Activated naive CD8-positive, alpha-beta T cell treated with anti-CD3 and anti-CD28 coated beads, Interleukin-2, amount 50 U/mL, for 16 hours (primary cell): ENCODE measurements around the gene ERMARD.
"Not testable (repeated sequence)": the region's sequence is repeated elsewhere in the genome, so short reads cannot be mapped to it uniquely, and the experiment has no call there.

Experiments
- DNase-seq: peaks from one replicate; pipeline ENCODE4 v3.0.0-alpha.2; 2020; ENCODE audit warnings: low read depth, low spot score

ERMARD gene

GRCh38 chr6:169738204-169738975, 13.0 kb upstream of the ERMARD start:
- DNase-seq, result no peak

DNA sequence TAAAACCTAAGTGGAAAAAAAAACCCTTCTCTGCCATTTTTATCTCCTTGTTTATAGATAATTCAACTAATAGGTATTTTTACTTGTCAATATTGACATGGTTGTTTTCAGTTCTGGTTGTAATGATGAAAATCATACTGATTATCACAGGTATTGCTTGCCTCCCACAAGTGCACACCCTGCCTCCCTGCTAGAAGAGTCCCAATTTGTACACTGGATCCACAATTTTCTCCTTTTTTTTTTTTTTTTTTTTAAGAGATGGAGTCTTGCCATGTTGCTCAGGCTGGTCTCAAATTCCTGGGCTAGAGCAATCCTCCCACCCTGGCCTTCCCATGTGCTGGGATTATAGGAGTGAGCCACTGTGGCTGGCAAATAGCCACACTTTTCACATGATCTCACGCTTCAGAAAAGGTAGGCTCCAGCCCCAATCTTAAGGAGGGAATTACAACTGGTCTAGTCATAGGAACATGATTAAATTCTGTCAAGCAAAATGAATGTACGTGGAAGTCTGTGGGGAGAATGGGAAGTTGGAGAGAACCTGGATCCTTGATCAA, 12.4 kb upstream of the ERMARD start:
- no peak for DNase-seq

DNA sequence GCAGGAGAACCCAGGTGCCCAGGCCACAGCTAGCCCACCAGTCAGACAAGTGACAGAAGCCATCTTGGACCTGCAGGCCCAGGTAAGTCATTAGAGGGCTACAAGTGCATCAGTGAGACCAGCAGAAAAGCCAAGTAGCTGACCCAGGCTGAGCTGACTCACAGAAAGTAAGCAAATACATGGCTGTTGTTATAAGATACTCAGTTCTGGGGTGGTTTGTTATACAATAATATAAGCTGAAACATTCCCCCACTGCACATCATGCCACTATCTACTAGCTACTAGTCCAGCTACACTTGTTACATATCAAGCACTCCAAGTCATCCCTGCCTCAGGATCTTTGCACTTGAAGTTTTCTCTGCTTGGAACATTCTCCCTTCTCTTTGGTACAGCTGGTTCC, 10.1 kb upstream of the ERMARD start:
- DNase-seq, result no peak

GRCh38 chr6:169745405-169745804, 6.0 kb upstream of the ERMARD start:
- no peak for DNase-seq

- DNase-seq, result no peak
Observed at GRCh38 chr6:169746556-169746955, 4.9 kb upstream of the ERMARD start.

GRCh38 chr6:169752074-169752623, 727 bp downstream of the ERMARD start:
- no peak for DNase-seq

GRCh38 chr6:169755162-169755561, 3.7 kb downstream of the ERMARD start:
- no peak for DNase-seq

DNA sequence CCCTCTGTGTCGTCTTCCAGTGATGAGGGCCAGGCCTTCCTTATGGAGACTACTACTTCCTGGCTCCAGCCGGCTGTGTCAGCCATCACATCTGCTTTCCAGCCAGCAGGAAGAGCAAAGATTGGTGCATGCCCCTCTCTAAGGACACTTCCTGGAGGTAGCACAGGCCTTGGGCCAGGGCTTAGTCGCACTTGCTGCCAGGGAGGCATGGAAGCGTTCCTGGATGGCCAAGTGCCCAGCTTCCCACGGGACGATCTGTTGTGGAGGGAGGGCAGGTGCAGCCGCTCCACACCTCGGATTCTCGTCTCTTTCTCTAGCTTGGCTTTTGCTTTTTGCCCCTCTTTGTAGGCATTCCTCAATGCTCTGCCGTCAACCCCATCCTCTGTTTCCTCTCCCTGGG, 11.9 kb downstream of the ERMARD start:
- no peak for DNase-seq

- no peak for DNase-seq
Observed at GRCh38 chr6:169763881-169764280, 12.5 kb downstream of the ERMARD start.

DNA sequence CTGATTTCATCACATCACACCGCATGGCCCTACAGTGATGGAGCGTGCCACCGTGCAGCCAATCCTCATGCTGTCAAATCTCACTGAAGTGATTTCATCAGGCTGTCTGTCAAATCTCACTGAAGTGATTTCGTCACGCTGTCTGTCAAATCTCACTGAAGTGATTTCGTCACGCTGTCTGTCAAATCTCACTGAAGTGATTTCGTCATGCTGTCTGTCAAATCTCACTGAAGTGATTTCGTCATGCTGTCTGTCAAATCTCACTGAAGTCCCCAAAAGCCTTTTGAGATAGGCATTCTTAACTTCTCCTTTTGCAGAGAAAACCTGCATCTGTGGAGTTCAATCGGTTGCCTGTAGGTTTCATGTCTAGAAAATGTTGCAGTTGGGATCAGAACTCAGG, 14.4 kb downstream of the ERMARD start:
- DNase-seq, result not testable (repeated sequence)

DNA sequence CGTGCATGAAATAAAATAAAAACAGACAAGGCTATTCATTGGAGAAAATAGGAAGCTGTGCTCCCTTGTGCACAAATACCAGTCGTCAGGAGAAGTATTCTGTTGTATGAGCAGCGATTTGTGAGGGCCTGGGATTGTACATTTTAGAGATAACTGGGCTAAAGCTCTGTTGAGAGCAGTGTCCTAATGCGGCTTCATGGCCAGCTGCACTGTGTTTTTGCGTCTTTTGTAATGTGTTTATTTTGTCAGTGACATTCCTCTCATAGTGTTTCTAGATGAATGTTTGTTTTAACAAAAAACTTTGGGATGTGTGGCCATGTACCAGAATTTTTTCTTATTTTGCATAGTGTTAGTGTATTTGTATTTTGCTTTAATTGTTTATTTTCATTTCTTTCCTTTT, 14.8 kb downstream of the ERMARD start:
- no peak for DNase-seq

GRCh38 chr6:169766921-169767736, 15.7 kb downstream of the ERMARD start:
- DNase-seq, result no peak

DNA sequence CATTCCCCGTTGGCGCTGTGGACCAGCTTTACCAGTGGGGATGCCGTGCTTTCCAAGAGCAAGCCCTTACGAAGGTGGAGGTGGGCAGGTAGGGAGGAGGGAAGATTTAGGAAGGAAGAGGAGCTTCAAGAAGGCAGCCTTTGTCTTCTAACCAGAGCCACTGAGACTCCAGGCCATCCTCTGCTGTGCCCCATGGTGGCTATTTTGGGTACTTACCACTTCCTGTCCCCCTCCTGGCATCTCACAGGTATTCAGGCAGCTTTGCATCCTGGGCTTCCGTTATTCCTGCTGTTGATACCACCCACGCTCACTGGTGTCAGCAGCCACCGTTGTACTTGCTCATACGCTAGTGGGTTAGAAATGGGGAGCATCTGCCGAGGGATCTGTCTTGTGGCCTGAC, 22.9 kb downstream of the ERMARD start:
- DNase-seq, result no peak

- no peak for DNase-seq
Observed at GRCh38 chr6:169775321-169775720, 23.9 kb downstream of the ERMARD start.

- DNase-seq, result no peak
Observed at GRCh38 chr6:169776379-169776778, 25.0 kb downstream of the ERMARD start.

- DNase-seq, result no peak
Observed at GRCh38 chr6:169777896-169778295, 26.5 kb downstream of the ERMARD start.

DNA sequence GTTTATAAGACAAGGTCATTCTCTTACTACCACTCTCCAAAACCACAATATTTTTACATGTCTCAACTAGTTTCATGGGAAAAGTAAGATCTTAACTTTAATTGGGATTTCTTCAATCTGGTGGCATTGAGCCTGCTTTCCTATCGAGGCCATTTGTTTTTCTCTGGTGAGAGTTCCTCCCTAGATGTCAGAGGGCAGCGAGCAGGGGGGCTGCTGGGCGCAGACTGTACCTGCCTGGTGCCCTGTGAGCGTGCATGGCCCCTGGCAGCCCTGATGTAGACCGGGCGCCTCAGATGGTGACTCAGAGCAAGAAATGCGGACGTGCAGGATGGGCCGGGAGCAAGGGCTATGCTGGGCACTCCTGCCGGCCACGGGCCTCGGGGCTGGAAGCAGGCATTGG, 27.2 kb downstream of the ERMARD start:
- no peak for DNase-seq

DNA sequence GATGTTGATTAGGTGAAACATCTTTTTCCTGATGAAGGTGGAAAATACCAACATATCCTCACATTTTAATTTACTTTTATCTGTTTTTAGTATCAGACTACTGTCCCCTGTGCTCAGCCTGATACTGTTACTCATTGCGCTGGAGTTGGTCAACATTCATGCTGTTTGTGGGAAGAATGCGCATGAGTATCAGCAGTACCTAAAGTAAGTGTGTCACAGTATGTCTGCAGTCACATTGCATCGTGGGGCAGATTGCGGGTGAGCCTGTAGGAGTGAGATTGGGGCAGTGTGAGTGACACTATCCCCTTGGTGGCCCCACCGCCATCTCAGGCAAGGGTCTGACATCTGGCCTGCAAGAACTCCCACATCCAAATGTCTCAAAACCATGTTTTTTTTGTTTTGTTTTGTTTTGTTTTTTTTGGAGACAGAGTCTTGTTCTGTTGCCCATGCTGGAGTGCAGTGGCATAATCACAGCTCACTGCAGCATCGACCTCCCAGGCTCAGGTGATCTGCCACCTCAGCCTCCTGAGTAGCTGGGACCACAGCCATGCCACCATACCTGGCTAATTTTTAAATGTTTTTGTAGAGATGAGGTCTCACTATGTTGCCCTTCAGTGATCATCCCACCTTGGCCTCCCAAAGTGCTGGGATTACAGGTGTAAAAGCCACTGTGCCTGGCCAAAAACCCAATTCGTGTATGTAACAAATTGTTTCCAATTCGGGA, 27.8 kb downstream of the ERMARD start:
- no peak for DNase-seq

GRCh38 chr6:169779896-169780295, 28.5 kb downstream of the ERMARD start:
- DNase-seq, result no peak

GRCh38 chr6:169780571-169781091, 29.2 kb downstream of the ERMARD start:
- DNase-seq, result no peak

- no peak for DNase-seq
Observed at GRCh38 chr6:169782966-169783365, 31.5 kb downstream of the ERMARD start.

GRCh38 chr6:169783401-169783800, 32.0 kb downstream of the ERMARD start:
- no peak for DNase-seq
